HepG2 (cell line): ENCODE measurements around the gene FGGY. TPM values are rescaled to one million over a fixed set of nuclear protein-coding genes. Genes with fewer than 3 reads are reported as not detected.
A peak's percentile ranks its signal among the peaks of the same experiment; 100 is the strongest.

Experiments
- ASH2L ChIP-seq: fragments of 300-600, 200-600 bp; sonication (generic); IDR thresholded peaks from 2 replicates; pipeline ENCODE4 v1.7.0; 2017; ENCODE audit warnings: low read depth, mild to moderate bottlenecking, moderate library complexity, mixed read lengths, low read length; ENCODE audit not compliant: insufficient read length
- ATAD3A ChIP-seq: sonication (generic); formaldehyde crosslinking; IDR thresholded peaks from 2 replicates; pipeline ENCODE4 v1.4.0; 2020; ENCODE audit warnings: missing genetic modification reagents
- CBX5 ChIP-seq: sonication (generic); formaldehyde crosslinking; IDR thresholded peaks from 2 replicates; pipeline ENCODE4 v1.4.0; 2020; ENCODE audit warnings: missing genetic modification reagents, borderline replicate concordance
- CC2D1A ChIP-seq: sonication (generic); formaldehyde crosslinking; IDR thresholded peaks from 2 replicates; pipeline ENCODE4 v1.8.1; 2023; ENCODE audit warnings: mild to moderate bottlenecking, missing genetic modification reagents
- GABPB1 ChIP-seq: IDR thresholded peaks from 2 replicates; pipeline ENCODE4 v1.6.1; 2016; ENCODE audit warnings: mild to moderate bottlenecking, missing genetic modification reagents, moderate library complexity, missing compliant biosample characterization
- HOXA7 ChIP-seq: sonication (generic); formaldehyde crosslinking; IDR thresholded peaks from 2 replicates; pipeline ENCODE4 v1.8.1; 2022; ENCODE audit warnings: mild to moderate bottlenecking, missing genetic modification reagents, moderate library complexity
- KDM4B ChIP-seq: sonication (generic); formaldehyde crosslinking; IDR thresholded peaks from 2 replicates; pipeline ENCODE4 v1.4.0; 2020; ENCODE audit warnings: missing genetic modification reagents
- KMT2A ChIP-seq: sonication (generic); formaldehyde crosslinking; IDR thresholded peaks from 2 replicates; pipeline ENCODE4 v1.4.0; 2020; ENCODE audit warnings: missing genetic modification reagents
- MYC ChIP-seq: sonication (generic); formaldehyde crosslinking; IDR thresholded peaks from 2 replicates; pipeline ENCODE4 v1.9.0; 2021; ENCODE audit warnings: missing genetic modification reagents, borderline replicate concordance
- NFYB ChIP-seq: sonication (generic); formaldehyde crosslinking; IDR thresholded peaks from 2 replicates; pipeline ENCODE4 v1.4.0; 2020; ENCODE audit warnings: missing genetic modification reagents
- SETDB1 ChIP-seq: sonication (generic); formaldehyde crosslinking; IDR thresholded peaks from 2 replicates; pipeline ENCODE4 v1.5.1; 2020; ENCODE audit warnings: missing genetic modification reagents, mild to moderate bottlenecking, borderline replicate concordance
- SP5 ChIP-seq: IDR thresholded peaks from 2 replicates; pipeline ENCODE4 v1.6.1; 2016; ENCODE audit warnings: low read depth, borderline replicate concordance
- ZFP36 ChIP-seq: fragments of 150-350 bp; IDR thresholded peaks from 2 replicates; pipeline ENCODE4 v1.6.1; 2018; ENCODE audit warnings: borderline replicate concordance, low read length, low read depth; ENCODE audit not compliant: partially characterized antibody
- ZNF205 ChIP-seq: IDR thresholded peaks from 2 replicates; pipeline ENCODE4 v1.6.1; 2018; ENCODE audit warnings: missing biosample characterization, missing genetic modification reagents
- ZNF549 ChIP-seq: sonication (generic); formaldehyde crosslinking; IDR thresholded peaks from 2 replicates; pipeline ENCODE4 v1.5.0; 2020; ENCODE audit warnings: missing genetic modification reagents
- polyA plus RNA-seq, 8 experiments: library from polyadenylated mRNA; depleted of rRNA in 3 of 8; stranded (reverse) in 7 of 8; unstranded in 1 of 8; fragments of >200 nt; fragmentation: Illumina TruSeq in 4 of 8; extraction: Trizol in 4 of 8; gene quantifications; 2 replicates each; pipeline versions ENCODE4 v1.2.1 to v1.2.3, GENCODE V29; 2011 to 2016; ENCODE audit warnings: low read depth in 4 of 8, missing spikeins in 1 of 8, mixed read lengths in 1 of 8; ENCODE audit not compliant: insufficient read depth in 1 of 8
- total RNA-seq, 5 experiments: library from RNA; depleted of rRNA; stranded (reverse); fragments of >200 nt; fragmentation: Illumina TruSeq; extraction: Trizol; gene quantifications; 2 replicates each; pipeline ENCODE4 v1.2.3, GENCODE V29; 2016; ENCODE audit warnings: low read depth in 1 of 5
- TF ChIP-seq, protein P1 (sequence below): sonication (generic); formaldehyde crosslinking; conservative IDR thresholded peaks from 2 replicates; pipeline ENCODE4 v1.4.0; 2020; ENCODE audit warnings: missing genetic modification reagents
- TF ChIP-seq, protein P2 (sequence below): sonication (generic); formaldehyde crosslinking; IDR thresholded peaks from 2 replicates; pipeline ENCODE4 v1.8.0; 2022; ENCODE audit warnings: missing genetic modification reagents, low read depth, mild to moderate bottlenecking, borderline replicate concordance
- TF ChIP-seq, protein P3 (sequence below): sonication (generic); formaldehyde crosslinking; IDR thresholded peaks from 2 replicates; pipeline ENCODE4 v1.4.0; 2020; ENCODE audit warnings: mild to moderate bottlenecking, low read depth, missing genetic modification reagents
- TF ChIP-seq, protein P4 (sequence below): sonication (generic); formaldehyde crosslinking; IDR thresholded peaks from 2 replicates; pipeline ENCODE4 v1.5.0; 2020; ENCODE audit warnings: mild to moderate bottlenecking, missing genetic modification reagents

Gene FGGY
- total and polyA plus RNA-seq, 2 of the 13 experiments (the other 11 are each of a cell fraction or from before 2014, with no cell fraction given): 15.7 to 27.5 TPM

DNA sequence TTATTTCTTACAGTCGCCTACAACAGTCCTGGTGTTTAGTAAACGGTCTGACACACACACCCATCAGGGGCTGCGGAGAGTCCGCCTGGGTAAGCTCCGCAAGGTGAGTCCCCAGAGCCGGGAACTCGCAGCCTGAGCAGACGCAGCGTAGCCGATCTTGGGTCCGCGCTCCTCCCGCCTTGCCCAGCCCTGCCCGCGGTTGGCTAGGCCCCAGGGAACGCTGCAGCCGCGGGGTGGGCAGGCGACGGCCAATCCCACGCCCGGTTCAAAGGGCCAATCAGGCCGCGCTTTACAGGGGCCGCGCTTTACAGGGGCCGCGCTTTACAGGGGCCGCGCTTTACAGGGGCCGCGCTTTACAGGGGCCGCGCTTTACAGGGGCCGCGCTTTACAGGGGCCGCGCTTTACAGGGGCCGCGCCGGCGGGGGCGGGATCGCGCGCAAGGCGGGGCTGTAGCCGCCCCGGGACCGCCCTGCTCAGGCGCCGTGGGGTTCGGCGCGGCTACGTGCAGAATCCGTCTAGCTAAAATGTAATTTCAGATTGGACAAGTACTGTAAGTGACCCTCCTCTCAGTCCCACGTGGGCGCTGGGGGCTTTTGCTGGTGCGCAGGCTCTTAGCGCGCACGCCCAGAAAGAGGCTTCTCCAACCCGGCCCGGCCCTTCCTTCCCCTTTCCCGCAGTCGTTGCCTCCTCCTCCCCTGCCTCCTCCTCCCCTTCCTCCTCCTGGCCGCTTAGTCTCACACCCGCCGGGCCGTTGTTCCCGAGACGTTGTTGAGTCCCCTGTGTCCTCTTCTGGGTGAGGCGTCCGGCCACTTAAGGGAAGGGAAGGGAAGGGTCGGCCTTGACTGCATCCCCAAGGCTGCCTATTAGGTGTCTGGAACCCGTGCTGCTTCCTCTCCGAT lies at the start of gene FGGY (continued):
- peak; percentile 46; the same call in 1 of the 2 replicates for TF ChIP-seq KDM4B (CRISPR knock-in tag)
- TF ChIP-seq KMT2A (CRISPR knock-in tag): peak; percentile 89
- TF ChIP-seq SETDB1: no peak
- peak; percentile 30; the same call in 1 of the 2 replicates for TF ChIP-seq SP5 (CRISPR knock-in tag)
- TF ChIP-seq, protein P1, sequence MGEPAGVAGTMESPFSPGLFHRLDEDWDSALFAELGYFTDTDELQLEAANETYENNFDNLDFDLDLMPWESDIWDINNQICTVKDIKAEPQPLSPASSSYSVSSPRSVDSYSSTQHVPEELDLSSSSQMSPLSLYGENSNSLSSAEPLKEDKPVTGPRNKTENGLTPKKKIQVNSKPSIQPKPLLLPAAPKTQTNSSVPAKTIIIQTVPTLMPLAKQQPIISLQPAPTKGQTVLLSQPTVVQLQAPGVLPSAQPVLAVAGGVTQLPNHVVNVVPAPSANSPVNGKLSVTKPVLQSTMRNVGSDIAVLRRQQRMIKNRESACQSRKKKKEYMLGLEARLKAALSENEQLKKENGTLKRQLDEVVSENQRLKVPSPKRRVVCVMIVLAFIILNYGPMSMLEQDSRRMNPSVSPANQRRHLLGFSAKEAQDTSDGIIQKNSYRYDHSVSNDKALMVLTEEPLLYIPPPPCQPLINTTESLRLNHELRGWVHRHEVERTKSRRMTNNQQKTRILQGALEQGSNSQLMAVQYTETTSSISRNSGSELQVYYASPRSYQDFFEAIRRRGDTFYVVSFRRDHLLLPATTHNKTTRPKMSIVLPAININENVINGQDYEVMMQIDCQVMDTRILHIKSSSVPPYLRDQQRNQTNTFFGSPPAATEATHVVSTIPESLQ (CRISPR knock-in tag): no peak
- TF ChIP-seq, protein P2, sequence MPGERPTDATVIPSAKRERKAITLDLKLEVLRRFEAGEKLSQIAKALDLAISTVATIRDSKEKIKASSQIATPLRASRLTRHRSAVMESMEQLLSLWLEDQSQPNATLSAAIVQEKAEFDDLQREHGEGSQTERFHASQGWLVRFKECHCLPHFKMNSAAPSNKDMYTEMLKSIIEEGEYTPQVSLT: no peak
- peak; percentile 60; the same call in 1 of the 2 replicates for TF ChIP-seq ZNF205 (CRISPR knock-in tag)
- TF ChIP-seq, protein P3, sequence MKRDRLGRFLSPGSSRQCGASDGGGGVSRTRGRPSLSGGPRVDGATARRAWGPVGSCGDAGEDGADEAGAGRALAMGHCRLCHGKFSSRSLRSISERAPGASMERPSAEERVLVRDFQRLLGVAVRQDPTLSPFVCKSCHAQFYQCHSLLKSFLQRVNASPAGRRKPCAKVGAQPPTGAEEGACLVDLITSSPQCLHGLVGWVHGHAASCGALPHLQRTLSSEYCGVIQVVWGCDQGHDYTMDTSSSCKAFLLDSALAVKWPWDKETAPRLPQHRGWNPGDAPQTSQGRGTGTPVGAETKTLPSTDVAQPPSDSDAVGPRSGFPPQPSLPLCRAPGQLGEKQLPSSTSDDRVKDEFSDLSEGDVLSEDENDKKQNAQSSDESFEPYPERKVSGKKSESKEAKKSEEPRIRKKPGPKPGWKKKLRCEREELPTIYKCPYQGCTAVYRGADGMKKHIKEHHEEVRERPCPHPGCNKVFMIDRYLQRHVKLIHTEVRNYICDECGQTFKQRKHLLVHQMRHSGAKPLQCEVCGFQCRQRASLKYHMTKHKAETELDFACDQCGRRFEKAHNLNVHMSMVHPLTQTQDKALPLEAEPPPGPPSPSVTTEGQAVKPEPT (CRISPR knock-in tag): peak; percentile 86; the same call in 1 of the 2 replicates
- peak; percentile 77 for TF ChIP-seq MYC
- TF ChIP-seq ATAD3A (CRISPR knock-in tag): no peak
- TF ChIP-seq ZNF549 (CRISPR knock-in tag): no peak
- peak; percentile 75 for TF ChIP-seq NFYB
- TF ChIP-seq, protein P4, sequence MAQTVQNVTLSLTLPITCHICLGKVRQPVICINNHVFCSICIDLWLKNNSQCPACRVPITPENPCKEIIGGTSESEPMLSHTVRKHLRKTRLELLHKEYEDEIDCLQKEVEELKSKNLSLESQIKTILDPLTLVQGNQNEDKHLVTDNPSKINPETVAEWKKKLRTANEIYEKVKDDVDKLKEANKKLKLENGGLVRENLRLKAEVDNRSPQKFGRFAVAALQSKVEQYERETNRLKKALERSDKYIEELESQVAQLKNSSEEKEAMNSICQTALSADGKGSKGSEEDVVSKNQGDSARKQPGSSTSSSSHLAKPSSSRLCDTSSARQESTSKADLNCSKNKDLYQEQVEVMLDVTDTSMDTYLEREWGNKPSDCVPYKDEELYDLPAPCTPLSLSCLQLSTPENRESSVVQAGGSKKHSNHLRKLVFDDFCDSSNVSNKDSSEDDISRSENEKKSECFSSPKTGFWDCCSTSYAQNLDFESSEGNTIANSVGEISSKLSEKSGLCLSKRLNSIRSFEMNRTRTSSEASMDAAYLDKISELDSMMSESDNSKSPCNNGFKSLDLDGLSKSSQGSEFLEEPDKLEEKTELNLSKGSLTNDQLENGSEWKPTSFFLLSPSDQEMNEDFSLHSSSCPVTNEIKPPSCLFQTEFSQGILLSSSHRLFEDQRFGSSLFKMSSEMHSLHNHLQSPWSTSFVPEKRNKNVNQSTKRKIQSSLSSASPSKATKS (CRISPR knock-in tag): no peak
- TF ChIP-seq CC2D1A: no peak; the same call in 1 of the 2 replicates
- TF ChIP-seq CBX5 (CRISPR knock-in tag): 0 out of 2 replicates have a peak, but pooled peaks have one; percentile 26
- TF ChIP-seq GABPB1 (CRISPR knock-in tag): peak; percentile 74
- TF ChIP-seq ASH2L: peak; percentile 87
- TF ChIP-seq ZFP36: no peak
- no peak for TF ChIP-seq HOXA7 (CRISPR knock-in tag)
